Hepatocyte (in vitro differentiated cells): ENCODE results near the gene MPZL1. TPM values are rescaled to one million over a fixed set of nuclear protein-coding genes. Genes with fewer than 3 reads are reported as not detected.
A peak's percentile ranks its signal among the peaks of the same experiment; 100 is the strongest.

Source experiments
- DNase-seq: peaks from one replicate; pipeline ENCODE4 v3.0.0-alpha.2; 2016; ENCODE audit warnings: low spot score
- H2AFZ ChIP-seq: fragments of 200-600 bp; sonication (generic); 2 replicates; pipeline ENCODE4 v1.6.0; 2016; ENCODE audit warnings: antibody characterized with exemption, mild to moderate bottlenecking
- H3K27ac ChIP-seq: fragments of 200-600 bp; sonication (generic); 2 replicates; pipeline ENCODE4 v1.5.1; 2016; ENCODE audit warnings: mild to moderate bottlenecking
- H3K27me3 ChIP-seq: fragments of 200-600 bp; sonication (generic); 2 replicates; pipeline ENCODE4 v1.6.1; 2016
- H3K36me3 ChIP-seq: fragments of 200-600 bp; sonication (generic); replicated peaks from 2 replicates; pipeline ENCODE4 v1.5.1; 2016; ENCODE audit warnings: low read depth; ENCODE audit not compliant: insufficient read depth
- H3K4me1 ChIP-seq: fragments of 200-600 bp; sonication (generic); 2 replicates; pipeline ENCODE4 v1.5.1; 2016; ENCODE audit warnings: mild to moderate bottlenecking, moderate library complexity; ENCODE audit not compliant: insufficient read depth
- H3K4me2 ChIP-seq: fragments of 200-600 bp; sonication (generic); 2 replicates; pipeline ENCODE4 v1.6.0; 2016
- H3K4me3 ChIP-seq: fragments of 200-600 bp; sonication (generic); 2 replicates; pipeline ENCODE4 v1.5.1; 2016; ENCODE audit warnings: mild to moderate bottlenecking
- H3K79me2 ChIP-seq: fragments of 200-600 bp; sonication (generic); 2 replicates; pipeline ENCODE4 v1.6.0; 2017; ENCODE audit warnings: mild to moderate bottlenecking
- H3K9me2 ChIP-seq: fragments of 200-600 bp; sonication (generic); replicated peaks from 2 replicates; pipeline ENCODE4 v1.6.0; 2017; ENCODE audit warnings: mild to moderate bottlenecking; ENCODE audit not compliant: insufficient read depth
- H3K9me3 ChIP-seq: fragments of 200-600 bp; sonication (generic); 2 replicates; pipeline ENCODE4 v1.5.1; 2016; ENCODE audit warnings: low read depth, mild to moderate bottlenecking
- H4K20me1 ChIP-seq: fragments of 200-600 bp; sonication (generic); 2 replicates; pipeline ENCODE4 v1.6.0; 2016; ENCODE audit warnings: mild to moderate bottlenecking; ENCODE audit not compliant: insufficient read depth, poor library complexity, severe bottlenecking
- EZH2 ChIP-seq: fragments of 200-600 bp; sonication (generic); IDR thresholded peaks from 2 replicates; pipeline ENCODE4 v1.6.1; 2016; ENCODE audit warnings: antibody characterized with exemption, mild to moderate bottlenecking, borderline replicate concordance
- EZH2phosphoT487 ChIP-seq: fragments of 200-600 bp; sonication (generic); IDR thresholded peaks from one replicate; pipeline ENCODE4 v1.6.1; 2018; ENCODE audit warnings: antibody characterized with exemption, mild to moderate bottlenecking, low read depth, moderate library complexity; ENCODE audit not compliant: unreplicated experiment, severe bottlenecking
- WGBS: methylation state at CpG from one replicate; pipeline ENCODE4 v1.1.6; 2016; ENCODE audit warnings: low lambda C conversion rate; ENCODE audit errors: missing lambda C conversion rate; 5-methylcytosine and 5-hydroxymethylcytosine counted together
- polyA plus RNA-seq: library from polyadenylated mRNA; unstranded; fragments of >200 nt; fragmentation: Nextera tagmentation; extraction: Ambion mirVana; gene quantifications from 2 replicates; pipeline ENCODE4 v1.2.1, GENCODE V29; 2016
- total RNA-seq: library from RNA; depleted of rRNA; stranded (reverse); fragments of >200 nt; gene quantifications from 2 replicates; pipeline ENCODE4 v1.2.3, GENCODE V29; 2014
- TF ChIP-seq, protein P1 (sequence below): fragments of 200-600 bp; sonication (generic); IDR thresholded peaks from 2 replicates; pipeline ENCODE4 v1.5.1; 2016; ENCODE audit warnings: antibody characterized with exemption, mild to moderate bottlenecking; ENCODE audit not compliant: poor library complexity

Gene MPZL1
- total and polyA plus RNA-seq, 2 experiments from 2014 or later = 176 to 245 TPM

DNA sequence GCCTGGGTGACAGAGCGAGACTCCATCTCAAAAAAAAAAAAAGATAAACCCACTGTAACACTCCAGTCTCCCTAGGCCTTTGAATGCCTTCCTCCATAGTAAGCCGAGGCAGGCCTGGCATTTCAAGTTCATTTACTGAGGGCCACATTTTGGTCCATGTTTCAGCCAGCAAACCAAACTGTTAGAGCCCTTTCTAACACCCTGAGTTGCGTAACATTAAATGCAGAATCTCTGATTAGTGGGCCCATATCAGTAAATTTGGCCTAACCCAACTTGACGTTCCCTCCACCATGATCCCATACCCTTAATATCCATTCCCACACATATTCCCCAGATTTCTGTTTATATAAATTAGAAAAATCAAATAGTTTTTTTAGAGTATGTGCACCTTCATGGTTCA lies 12.4 kb downstream of the MPZL1 start:
- H3K36me3 ChIP-seq = no peaks in the 10 kb centered on the region
- no peak overlapping the region for H3K27ac ChIP-seq
- H3K27me3 ChIP-seq = no peaks in the 10 kb centered on the region
- no peak overlapping the region for H3K4me2 ChIP-seq
- 96% methylated on average over 4 of the region's 4 CpGs for WGBS
- no peaks in the 10 kb centered on the region for H3K9me2 ChIP-seq
- H3K4me1 ChIP-seq = peaks cover 2% of the 10 kb centered on the region
- no peak overlapping the region for H3K4me3 ChIP-seq
- peaks cover 56% of the 10 kb centered on the region for H4K20me1 ChIP-seq
- no peak for DNase-seq
- H3K79me2 ChIP-seq = peaks cover 100% of the 10 kb centered on the region
- H3K9me3 ChIP-seq = no peaks in the 10 kb centered on the region
- H2AFZ ChIP-seq = no peak overlapping the region
- TF ChIP-seq EZH2 (no peak), EZH2phosphoT487 (no peak)
- TF ChIP-seq, protein P1, sequence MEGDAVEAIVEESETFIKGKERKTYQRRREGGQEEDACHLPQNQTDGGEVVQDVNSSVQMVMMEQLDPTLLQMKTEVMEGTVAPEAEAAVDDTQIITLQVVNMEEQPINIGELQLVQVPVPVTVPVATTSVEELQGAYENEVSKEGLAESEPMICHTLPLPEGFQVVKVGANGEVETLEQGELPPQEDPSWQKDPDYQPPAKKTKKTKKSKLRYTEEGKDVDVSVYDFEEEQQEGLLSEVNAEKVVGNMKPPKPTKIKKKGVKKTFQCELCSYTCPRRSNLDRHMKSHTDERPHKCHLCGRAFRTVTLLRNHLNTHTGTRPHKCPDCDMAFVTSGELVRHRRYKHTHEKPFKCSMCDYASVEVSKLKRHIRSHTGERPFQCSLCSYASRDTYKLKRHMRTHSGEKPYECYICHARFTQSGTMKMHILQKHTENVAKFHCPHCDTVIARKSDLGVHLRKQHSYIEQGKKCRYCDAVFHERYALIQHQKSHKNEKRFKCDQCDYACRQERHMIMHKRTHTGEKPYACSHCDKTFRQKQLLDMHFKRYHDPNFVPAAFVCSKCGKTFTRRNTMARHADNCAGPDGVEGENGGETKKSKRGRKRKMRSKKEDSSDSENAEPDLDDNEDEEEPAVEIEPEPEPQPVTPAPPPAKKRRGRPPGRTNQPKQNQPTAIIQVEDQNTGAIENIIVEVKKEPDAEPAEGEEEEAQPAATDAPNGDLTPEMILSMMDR = no peak

DNA sequence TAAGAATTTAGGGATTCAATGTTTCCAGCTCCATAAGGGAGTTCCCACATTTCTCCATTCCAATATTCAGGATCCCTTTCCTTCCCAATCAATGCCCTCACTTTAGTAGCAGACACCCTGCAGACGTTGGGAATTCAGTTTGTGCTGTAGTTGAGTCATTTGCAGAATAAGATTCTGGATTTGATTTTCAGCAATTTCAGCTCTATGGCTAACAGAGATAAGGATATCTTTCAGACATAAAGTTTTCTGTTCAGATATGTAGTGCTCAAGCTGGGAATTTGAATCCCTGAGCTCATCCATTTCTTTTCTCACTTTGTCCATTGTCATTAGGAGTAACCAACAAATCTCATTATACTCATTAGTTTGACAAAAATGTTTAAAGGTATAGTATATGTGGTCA lies 13.1 kb downstream of the MPZL1 start:
- H3K27ac ChIP-seq = no peak overlapping the region
- WGBS = 81% methylated on average over 1 of the region's 1 CpG
- no peaks in the 10 kb centered on the region for H3K9me3 ChIP-seq
- H3K4me1 ChIP-seq = peaks cover 3% of the 10 kb centered on the region
- H3K79me2 ChIP-seq = peaks cover 100% of the 10 kb centered on the region
- peaks cover 50% of the 10 kb centered on the region for H4K20me1 ChIP-seq
- H3K9me2 ChIP-seq = no peaks in the 10 kb centered on the region
- DNase-seq = no peak
- no peak overlapping the region for H3K4me2 ChIP-seq
- TF ChIP-seq EZH2 = no peak
- no peak for TF ChIP-seq EZH2phosphoT487
- TF ChIP-seq, protein P1 = no peak
- H3K36me3 ChIP-seq = no peaks in the 10 kb centered on the region
- no peak overlapping the region for H3K4me3 ChIP-seq
- no peak overlapping the region for H2AFZ ChIP-seq
- H3K27me3 ChIP-seq = no peaks in the 10 kb centered on the region

DNA sequence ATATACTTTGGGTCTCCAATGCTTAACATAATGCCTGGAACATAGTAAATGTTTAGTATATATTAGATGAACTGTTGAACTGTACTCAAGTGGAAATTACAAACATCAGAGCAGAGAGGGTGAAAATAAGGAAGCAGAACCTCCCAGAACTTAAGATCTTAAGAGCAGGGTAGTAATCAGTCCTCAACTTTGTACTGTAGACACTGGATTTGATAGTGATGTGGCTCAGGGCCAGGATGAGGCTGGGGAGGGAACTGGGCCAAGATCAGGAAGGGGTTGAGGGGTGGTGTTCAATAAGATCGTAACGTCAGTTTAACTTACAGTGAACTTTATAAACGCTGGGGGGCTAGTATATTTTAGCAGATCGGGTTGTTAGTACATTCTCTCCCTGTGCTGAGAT lies 15.4 kb downstream of the MPZL1 start:
- Histone ChIP-seq H4K20me1 (peaks cover 40% of the 10 kb centered on the region), H3K79me2 (peaks cover 100% of the 10 kb centered on the region), H3K36me3 (no peaks in the 10 kb centered on the region), H3K4me1 (peaks cover 8% of the 10 kb centered on the region), H2AFZ (no peak overlapping the region), H3K27ac (peak overlapping the region; percentile 7), H3K4me2 (no peak overlapping the region), H3K9me3 (no peaks in the 10 kb centered on the region), H3K9me2 (no peaks in the 10 kb centered on the region), H3K27me3 (no peaks in the 10 kb centered on the region), H3K4me3 (no peak overlapping the region)
- 95% methylated on average over 4 of the region's 4 CpGs for WGBS
- TF ChIP-seq, protein P1 = no peak
- no peak for TF ChIP-seq EZH2phosphoT487
- TF ChIP-seq EZH2 = no peak
- no peak for DNase-seq

DNA sequence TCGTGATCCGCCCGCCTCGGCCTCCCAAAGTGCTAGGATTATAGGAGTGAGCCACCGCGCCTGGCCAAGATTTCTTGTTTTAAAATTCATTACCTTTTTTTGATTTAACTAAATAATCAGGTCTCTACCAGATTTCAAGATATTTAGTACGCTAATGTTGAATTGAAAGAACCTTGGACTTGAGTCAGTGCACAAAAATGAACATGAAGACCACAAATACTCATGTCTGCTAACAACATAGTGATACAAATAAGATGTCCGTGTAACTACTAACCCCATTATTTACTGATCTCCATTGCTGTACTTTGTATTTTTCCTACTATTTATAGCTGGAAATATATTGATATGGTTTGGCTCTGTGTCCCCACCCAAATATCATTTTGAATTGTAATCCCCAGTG lies 16.4 kb downstream of the MPZL1 start:
- no peaks in the 10 kb centered on the region for H3K9me3 ChIP-seq
- H3K9me2 ChIP-seq = no peaks in the 10 kb centered on the region
- H2AFZ ChIP-seq = no peak overlapping the region
- peaks cover 100% of the 10 kb centered on the region for H3K79me2 ChIP-seq
- H3K4me2 ChIP-seq = no peak overlapping the region
- no peaks in the 10 kb centered on the region for H3K36me3 ChIP-seq
- 89% methylated on average over 8 of the region's 8 CpGs for WGBS
- no peak overlapping the region for H3K27ac ChIP-seq
- peaks cover 35% of the 10 kb centered on the region for H4K20me1 ChIP-seq
- no peak overlapping the region for H3K4me3 ChIP-seq
- H3K27me3 ChIP-seq = no peaks in the 10 kb centered on the region
- no peak for TF ChIP-seq EZH2
- TF ChIP-seq, protein P1 = no peak
- TF ChIP-seq EZH2phosphoT487 = no peak
- H3K4me1 ChIP-seq = peaks cover 13% of the 10 kb centered on the region
- DNase-seq = no peak
